ENCODE measurements around the gene OGT. TPM values are rescaled to one million over a fixed set of nuclear protein-coding genes. Genes with fewer than 3 reads are reported as not detected.
"Not testable (repeated sequence)": the region's sequence is repeated elsewhere in the genome, so short reads cannot be mapped to it uniquely, and the experiment has no call there.

The OGT gene
- total RNA-seq, 1 donor from 2014 or later, result 146 TPM

DNA sequence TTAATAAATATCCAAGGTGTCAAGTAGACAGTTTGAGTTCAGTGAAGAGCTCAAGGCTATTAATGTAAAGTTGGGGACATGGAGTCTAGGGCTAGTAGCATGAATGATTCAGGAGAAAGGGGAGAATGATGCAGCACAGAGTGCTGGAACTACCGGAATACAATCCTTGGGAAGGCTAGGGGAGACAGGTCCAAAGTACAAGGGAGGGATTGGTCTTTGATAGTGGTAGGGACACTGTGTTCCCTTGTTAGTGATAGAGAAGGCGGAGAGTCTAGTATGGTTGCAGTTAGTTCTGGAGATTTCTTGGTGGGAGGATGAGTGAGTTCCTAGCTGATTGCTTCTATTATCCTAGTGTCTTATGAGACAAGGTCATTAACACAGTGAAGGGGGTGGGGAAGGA is 54.0 kb downstream of the OGT start:
- H3K27ac Mint-ChIP-seq, result peak overlapping the region; percentile 1

DNA sequence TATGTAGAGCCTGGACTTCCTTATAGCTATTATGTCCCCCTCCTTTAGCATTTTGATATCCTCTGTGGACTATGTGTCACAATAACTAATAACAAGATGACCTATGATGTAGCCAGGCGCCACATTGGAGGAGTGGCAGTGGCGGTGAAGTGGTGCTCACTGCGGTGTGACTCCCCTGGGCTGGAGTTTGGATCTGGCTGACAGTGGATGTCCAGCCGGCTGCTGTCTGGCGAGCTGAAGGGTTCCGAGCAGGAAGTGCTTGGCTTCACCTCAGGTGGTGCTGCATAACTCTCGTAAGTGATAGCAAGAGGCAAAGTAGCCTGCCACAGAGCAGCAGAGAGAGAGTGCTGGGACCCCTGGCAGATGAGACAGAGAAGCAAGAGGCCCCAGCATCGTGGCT is 60.3 kb downstream of the OGT start:
- H3K4me3 Mint-ChIP-seq (ENCODE audit: low read depth); H3K27ac Mint-ChIP-seq; DNase-seq (ENCODE audit: low spot score, unreplicated experiment); H3K27me3 Mint-ChIP-seq; H3K9me3 Mint-ChIP-seq (ENCODE audit: low read depth); H3K36me3 Mint-ChIP-seq (ENCODE audit: insufficient read depth); H3K4me1 Mint-ChIP-seq (ENCODE audit: low read depth): not testable (repeated sequence)

More for the DNA sequence above, 54.0 kb downstream of the OGT start:
- Mint-ChIP-seq H3K4me1 (ENCODE audit: low read depth) (peaks cover 6% of the 10 kb centered on the region), H3K9me3 (ENCODE audit: low read depth) (peaks cover 18% of the 10 kb centered on the region), H3K27me3 (no peaks in the 10 kb centered on the region), H3K36me3 (ENCODE audit: insufficient read depth) (peaks cover 8% of the 10 kb centered on the region), H3K4me3 (ENCODE audit: low read depth) (no peak overlapping the region)
- no peak for DNase-seq (ENCODE audit: low spot score, unreplicated experiment)
- TF ChIP-seq, protein P1, sequence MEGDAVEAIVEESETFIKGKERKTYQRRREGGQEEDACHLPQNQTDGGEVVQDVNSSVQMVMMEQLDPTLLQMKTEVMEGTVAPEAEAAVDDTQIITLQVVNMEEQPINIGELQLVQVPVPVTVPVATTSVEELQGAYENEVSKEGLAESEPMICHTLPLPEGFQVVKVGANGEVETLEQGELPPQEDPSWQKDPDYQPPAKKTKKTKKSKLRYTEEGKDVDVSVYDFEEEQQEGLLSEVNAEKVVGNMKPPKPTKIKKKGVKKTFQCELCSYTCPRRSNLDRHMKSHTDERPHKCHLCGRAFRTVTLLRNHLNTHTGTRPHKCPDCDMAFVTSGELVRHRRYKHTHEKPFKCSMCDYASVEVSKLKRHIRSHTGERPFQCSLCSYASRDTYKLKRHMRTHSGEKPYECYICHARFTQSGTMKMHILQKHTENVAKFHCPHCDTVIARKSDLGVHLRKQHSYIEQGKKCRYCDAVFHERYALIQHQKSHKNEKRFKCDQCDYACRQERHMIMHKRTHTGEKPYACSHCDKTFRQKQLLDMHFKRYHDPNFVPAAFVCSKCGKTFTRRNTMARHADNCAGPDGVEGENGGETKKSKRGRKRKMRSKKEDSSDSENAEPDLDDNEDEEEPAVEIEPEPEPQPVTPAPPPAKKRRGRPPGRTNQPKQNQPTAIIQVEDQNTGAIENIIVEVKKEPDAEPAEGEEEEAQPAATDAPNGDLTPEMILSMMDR (IDR thresholded peaks at IDR 0.05; ENCODE audit: unreplicated experiment), result no peak

DNA sequence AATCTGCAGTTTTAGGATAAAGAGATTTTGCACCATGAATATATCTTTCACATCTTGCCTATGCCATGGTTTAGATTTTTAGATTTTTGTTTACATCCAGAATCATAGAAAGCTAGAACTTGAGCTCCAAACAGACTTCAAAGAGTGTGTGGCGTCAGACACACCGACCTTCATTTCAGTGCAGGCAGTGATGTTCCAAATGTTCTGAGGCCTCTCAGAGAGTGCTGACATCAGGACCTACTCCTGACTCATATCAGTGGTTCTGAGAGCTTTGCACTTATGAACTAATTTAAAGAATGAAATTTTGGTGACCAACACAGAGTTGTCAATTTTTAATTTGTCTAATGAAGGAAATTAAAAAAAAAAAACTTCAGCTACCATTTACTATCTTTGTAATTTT is 67.1 kb downstream of the OGT start:
- Mint-ChIP-seq H3K4me3 (ENCODE audit: low read depth) (no peak overlapping the region), H3K4me1 (ENCODE audit: low read depth) (no peaks in the 10 kb centered on the region), H3K27me3 (no peaks in the 10 kb centered on the region), H3K27ac (no peak overlapping the region), H3K36me3 (ENCODE audit: insufficient read depth) (peaks cover 26% of the 10 kb centered on the region), H3K9me3 (ENCODE audit: low read depth) (peaks cover 23% of the 10 kb centered on the region)
- TF ChIP-seq, protein P1 (IDR thresholded peaks at IDR 0.05; ENCODE audit: unreplicated experiment), result no peak
- DNase-seq (ENCODE audit: low spot score, unreplicated experiment), result no peak

DNA sequence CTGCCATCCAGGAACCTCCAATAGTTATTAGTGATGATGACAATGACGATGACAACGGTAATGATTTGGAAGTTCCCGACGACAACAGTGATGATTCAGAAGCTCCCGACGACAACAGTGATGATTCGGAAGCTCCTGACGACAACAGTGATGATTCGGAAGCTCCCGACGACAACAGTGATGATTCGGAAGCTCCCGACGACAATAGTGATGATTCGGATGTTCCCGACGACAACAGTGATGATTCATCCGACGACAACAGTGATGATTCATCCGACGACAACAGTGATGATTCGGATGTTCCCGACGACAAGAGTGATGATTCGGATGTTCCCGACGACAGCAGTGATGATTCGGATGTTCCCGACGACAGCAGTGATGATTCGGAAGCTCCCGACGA is 70.7 kb downstream of the OGT start:
- Mint-ChIP-seq H3K27me3 (no peaks in the 10 kb centered on the region), H3K9me3 (ENCODE audit: low read depth) (peaks cover 24% of the 10 kb centered on the region), H3K4me1 (ENCODE audit: low read depth) (no peaks in the 10 kb centered on the region), H3K36me3 (ENCODE audit: insufficient read depth) (peaks cover 38% of the 10 kb centered on the region), H3K27ac (no peak overlapping the region), H3K4me3 (ENCODE audit: low read depth) (no peak overlapping the region)
- TF ChIP-seq, protein P1 (IDR thresholded peaks at IDR 0.05; ENCODE audit: unreplicated experiment), result no peak
- no peak for DNase-seq (ENCODE audit: low spot score, unreplicated experiment)

DNA sequence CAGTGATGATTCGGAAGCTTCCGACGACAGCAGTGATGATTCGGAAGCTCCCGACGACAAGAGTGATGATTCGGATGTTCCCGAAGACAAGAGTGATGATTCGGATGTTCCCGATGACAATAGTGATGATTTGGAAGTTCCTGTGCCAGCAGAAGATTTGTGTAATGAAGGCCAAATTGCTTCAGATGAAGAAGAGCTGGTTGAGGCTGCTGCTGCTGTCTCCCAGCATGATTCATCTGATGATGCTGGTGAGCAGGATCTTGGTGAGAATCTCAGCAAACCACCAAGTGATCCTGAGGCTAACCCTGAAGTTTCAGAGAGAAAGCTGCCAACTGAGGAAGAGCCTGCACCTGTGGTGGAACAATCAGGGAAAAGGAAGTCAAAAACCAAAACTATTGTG is 71.2 kb downstream of the OGT start:
- no peaks in the 10 kb centered on the region for H3K27me3 Mint-ChIP-seq
- H3K27ac Mint-ChIP-seq, result no peak overlapping the region
- peaks cover 40% of the 10 kb centered on the region for H3K36me3 Mint-ChIP-seq (ENCODE audit: insufficient read depth)
- H3K4me3 Mint-ChIP-seq (ENCODE audit: low read depth), result no peak overlapping the region
- H3K4me1 Mint-ChIP-seq (ENCODE audit: low read depth), result no peaks in the 10 kb centered on the region
- DNase-seq (ENCODE audit: low spot score, unreplicated experiment), result no peak
- peaks cover 24% of the 10 kb centered on the region for H3K9me3 Mint-ChIP-seq (ENCODE audit: low read depth)
- TF ChIP-seq, protein P1 (IDR thresholded peaks at IDR 0.05; ENCODE audit: unreplicated experiment), result no peak

DNA sequence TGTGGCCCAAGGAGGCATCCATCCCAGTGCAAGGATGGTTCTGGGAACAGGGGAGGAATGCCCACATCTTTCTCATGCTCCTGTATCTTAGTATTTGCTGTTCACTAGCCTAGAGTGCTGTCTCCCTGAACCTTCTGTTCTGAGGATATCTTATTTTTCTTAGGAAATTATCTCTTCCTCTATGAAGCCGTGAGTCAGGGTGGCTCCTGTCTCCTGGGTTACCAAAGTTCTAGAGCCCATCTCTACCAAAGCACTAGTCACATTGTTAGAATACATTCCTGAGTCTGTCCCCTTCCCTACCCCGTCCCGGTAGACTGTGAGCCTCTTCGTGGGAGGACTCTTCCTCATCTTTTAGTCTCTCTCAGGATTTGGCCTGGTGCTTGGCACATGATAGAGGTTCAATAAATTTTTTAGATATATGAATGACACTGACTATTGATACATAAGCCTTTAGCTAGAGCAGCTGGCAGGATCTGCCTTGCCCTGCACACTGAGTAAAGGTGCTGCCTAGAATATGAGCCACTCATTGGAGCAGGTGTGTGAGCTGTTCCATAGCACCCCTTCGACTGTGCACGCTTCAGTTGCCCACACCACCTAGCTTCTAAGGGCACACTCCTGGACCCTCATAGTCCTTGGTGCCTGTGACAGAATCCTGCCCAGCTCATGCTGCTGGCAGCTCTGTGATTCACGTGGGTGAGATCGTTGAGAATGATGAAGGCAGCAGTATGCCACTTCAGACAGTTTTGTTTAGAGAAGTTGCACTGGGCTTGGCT is 72.1 kb downstream of the OGT start:
- no peak for DNase-seq (ENCODE audit: low spot score, unreplicated experiment)
- no peaks in the 10 kb centered on the region for H3K27me3 Mint-ChIP-seq
- H3K4me3 Mint-ChIP-seq (ENCODE audit: low read depth), result no peak overlapping the region
- H3K9me3 Mint-ChIP-seq (ENCODE audit: low read depth), result peaks cover 24% of the 10 kb centered on the region
- H3K27ac Mint-ChIP-seq, result no peak overlapping the region
- H3K4me1 Mint-ChIP-seq (ENCODE audit: low read depth), result no peaks in the 10 kb centered on the region
- TF ChIP-seq, protein P1 (IDR thresholded peaks at IDR 0.05; ENCODE audit: unreplicated experiment), result no peak
- H3K36me3 Mint-ChIP-seq (ENCODE audit: insufficient read depth), result peaks cover 42% of the 10 kb centered on the region
